Stimulated activated CD4-positive, alpha-beta T cell treated with anti-CD3 and anti-CD28 coated beads, Interleukin-1b, Interleukin-23, amount 100 ng/mL, for 48 hours (primary cell): Measurements from ENCODE around the gene STK26.
"Not testable (repeated sequence)": the region's sequence is repeated elsewhere in the genome, so short reads cannot be mapped to it uniquely, and the experiment has no call there.

Experiments used
- DNase-seq: peaks from one replicate; pipeline ENCODE4 v3.0.0-alpha.2; 2020

STK26 gene

DNA sequence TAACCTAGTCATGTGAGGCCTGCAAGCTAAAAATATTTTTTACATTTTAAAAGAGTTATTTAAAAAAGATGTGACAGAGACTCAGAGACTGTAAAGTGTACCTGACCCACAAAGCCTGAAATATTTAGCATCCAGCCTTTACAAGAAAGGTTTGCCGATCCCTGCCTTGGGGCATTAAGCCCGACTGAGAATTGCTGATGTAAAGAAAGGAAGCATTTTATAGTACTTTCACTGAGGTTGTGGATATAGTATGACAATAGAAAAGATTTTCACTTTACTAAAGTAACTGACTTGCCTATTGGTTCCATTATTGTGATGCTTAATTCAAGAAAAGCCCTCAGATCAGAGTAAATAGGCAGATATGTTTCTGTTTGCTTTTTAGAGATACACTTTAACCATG is 17.0 kb downstream of the STK26 start:
- no peak for DNase-seq

DNA sequence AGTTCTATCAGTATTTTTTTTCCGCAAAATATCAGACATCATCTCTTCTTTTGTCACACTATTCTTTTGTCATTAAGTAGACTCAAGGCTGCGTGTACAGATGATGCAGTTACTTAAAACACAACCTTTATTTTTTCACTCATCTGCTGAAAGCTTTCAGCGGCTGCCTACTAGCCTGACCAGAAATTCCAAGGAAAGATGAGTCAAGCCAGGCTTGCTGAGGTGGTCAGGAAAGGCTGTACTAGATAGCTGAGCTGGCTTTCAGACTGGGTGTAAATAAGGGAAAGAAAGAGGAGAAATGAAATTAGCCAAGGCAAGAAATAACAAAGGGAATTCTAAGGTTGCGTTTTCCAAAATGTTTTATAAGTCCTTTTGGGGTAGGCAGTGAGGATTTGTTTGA is 17.9 kb downstream of the STK26 start:
- DNase-seq: no peak

DNA sequence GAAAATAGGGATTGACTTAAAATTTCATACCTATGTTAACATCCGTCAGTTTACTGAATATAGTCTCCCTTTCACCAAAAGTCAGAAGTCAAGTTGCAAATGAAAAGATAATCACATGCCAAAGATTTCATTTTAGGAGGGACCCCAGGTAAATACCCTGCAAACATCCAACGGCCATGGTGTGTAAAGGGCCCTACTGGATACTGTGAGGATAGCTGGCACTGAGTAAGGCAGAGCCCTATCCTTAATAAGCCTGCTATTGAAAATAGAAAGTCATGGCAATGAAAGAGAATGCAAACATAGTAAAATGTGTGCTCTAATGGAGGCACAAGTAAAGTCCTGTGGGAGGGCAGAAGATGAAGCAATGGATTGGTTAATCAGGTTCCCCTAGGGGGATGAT is 20.9 kb downstream of the STK26 start:
- DNase-seq: no peak

DNA sequence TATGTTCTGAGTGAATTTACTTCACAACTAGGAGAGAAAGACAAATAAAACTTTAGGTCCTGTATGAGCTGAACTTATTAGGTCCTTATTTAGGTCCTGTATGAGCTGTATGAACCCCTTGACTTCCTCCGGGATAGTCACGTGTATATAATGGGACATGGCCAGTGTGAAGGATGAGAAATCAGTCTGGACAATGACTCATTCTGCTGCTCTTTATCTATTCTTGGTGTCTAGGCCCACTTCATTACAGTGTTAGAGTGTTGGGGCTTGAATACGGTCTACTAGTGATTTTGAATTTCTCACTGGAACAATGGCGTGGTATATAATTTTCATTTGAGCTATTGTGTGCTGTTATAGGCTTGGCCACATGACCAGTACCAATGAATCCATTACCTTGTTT is 21.9 kb downstream of the STK26 start:
- DNase-seq: no peak

DNA sequence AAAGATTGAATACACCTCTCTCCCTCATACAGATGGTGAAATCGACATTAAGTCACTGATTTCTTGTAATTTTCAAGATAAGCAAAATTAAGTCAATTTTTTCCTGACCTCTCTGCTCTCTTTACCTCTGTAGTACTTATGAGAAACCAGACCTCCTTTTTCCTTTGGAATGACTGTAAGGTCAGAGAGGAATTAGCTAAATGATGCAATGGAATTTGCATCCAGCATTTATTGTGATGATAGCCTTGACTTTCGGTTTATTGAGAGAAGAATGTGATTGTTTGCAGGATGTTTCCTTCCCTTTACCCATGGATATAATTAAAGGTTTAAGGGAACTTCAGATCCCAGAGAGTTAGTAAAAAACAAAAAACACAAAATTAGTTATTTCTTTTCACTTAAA is 22.4 kb downstream of the STK26 start:
- no peak for DNase-seq

DNA sequence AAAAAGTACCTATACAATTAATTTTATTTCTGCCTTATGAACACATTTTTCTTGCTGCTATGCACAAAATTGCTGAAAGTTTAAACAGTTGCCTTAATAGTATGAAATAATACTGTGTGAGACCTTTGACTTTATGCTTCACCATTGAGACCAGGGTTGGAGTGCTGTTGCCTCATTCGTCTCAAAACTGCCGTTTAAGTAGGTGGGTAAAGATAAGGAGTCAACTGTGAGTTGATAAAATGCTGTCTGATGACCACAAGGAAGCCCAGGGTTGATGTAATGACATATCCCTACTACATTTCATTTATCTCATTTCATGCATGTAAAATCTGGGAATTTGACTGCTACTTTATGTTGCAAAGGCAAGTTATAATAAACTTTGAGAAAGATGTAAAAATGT is 23.4 kb downstream of the STK26 start:
- DNase-seq: no peak

DNA sequence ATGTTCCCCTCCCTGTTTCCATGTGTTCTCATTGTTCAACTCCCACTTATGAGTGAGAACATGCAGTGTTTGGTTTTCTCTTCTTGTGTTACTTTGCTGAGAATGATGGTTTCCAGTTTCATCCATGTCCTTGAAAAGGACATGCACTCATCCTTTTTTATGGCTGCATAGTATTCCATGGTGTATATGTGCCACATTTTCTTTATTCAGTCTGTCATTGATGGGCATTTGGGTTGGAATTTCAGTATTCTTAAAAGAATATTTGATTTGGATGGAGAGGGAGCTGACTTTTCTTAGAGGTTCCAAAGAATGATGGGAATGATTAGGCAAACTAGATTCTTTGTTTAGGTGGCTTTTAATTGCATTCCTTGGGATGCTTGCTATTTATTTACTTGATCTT is 28.7 kb downstream of the STK26 start:
- DNase-seq: not testable (repeated sequence)

DNA sequence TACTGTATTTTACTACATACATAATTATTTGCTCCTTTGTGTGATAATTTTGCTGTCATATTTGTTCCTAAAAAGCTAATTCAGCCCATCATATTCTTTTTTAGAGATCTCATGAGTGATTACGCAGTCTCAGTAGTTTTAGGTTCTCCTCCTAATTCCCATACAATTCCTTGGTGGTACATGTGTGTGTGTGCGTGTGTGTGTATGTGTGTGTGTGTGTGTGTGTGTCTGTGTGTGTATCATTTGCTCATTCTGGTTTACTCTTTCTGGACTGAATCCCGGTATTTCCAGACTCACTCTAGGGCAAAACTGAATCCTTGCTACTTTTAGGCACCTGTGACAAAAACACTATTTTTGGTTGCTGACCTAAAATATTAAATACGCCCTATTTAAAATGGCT is 34.9 kb downstream of the STK26 start:
- no peak for DNase-seq

DNA sequence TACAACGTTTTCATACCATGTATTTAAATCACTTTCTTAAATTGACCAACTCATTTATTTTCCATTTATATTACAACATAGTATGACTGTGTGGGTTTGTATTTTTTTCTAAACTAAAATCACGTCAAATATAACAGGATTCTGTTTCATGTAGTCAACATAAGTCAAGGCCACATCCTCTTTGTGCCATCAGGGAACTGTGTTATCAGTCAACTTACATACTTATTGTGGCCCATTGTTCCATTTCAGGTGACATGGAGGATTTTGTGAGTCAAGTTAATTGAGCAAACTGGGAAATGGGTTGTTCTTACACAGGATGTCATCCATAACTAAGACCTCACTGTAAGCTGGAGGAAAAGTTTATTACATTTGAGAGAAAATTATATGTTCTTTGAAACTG is 35.9 kb downstream of the STK26 start:
- DNase-seq: no peak

DNA sequence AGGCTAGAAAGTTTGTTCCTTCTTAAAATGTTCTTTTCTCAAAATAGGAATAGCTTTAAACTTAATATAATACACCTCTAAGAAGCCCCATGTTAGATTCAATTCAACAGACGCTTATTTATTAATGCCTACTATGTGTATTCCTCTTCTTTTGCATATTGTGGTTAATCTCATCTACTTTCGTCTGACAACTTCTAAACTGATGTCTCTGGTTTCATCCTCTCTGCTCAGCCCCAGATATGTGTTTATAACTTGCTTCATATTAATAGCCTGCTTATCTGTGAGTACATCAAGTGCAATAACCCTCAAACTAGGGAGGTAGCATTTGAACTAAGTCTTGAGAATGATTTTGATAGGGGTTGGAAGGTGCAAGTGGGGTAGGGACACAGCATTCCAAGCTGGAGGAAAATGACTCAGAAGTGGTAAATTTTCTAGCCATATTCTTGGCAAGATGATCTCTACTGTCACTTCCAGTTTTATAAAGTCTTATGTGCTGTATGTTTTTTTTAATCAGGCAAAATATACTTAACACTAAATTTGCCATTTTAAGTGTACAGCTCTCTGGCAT is 37.0 kb downstream of the STK26 start:
- DNase-seq: no peak

DNA sequence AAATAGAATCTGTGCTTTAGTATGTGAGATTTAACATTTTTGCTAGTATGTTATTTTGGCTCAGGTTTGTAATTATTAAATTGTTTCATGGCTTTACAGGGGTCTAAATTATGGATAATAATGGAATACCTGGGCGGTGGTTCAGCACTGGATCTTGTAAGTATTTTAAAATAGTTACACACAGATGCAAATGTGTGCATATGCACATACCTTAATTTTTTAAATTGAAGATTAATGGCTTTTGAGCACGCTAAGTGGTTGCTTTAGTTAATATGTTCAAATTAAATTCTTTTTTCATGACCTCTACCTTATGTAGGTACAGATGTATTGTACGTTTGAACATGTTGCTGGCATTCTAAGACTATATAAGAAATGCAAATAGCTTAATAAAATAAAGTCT is 40.2 kb downstream of the STK26 start:
- no peak for DNase-seq

DNA sequence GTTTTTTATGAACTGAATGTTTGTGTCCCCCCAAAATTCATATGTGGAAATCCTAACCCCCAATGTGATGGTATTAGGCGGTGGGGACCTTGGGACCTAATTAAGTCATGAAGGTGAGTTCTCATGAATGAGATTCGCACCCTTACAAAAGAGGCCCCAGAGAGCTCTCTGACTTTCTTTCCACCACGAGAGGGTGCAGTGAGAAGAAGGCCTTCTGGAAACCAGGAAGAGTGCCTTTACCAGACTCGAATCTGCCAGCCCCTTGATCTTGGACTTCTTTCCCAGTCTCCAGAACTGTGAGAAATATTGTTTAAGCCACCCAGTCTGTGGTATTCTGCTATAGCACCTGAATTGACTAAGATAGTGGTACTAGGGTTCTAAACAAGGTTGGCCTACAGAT is 40.8 kb downstream of the STK26 start:
- no peak for DNase-seq

DNA sequence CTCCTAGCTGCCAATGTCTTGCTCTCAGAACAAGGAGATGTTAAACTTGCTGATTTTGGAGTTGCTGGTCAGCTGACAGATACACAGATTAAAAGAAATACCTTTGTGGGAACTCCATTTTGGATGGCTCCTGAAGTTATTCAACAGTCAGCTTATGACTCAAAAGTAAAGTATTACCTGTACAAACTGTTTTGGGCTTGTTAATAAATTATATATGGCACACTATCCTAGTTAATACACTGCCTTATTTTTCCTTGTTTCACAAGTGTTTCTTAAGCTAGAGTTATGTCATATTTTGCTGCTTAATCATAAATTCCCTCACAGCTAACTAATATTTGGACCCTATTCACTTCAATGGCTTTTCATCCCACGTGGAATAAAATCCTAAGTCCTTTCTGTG is 45.3 kb downstream of the STK26 start:
- no peak for DNase-seq

DNA sequence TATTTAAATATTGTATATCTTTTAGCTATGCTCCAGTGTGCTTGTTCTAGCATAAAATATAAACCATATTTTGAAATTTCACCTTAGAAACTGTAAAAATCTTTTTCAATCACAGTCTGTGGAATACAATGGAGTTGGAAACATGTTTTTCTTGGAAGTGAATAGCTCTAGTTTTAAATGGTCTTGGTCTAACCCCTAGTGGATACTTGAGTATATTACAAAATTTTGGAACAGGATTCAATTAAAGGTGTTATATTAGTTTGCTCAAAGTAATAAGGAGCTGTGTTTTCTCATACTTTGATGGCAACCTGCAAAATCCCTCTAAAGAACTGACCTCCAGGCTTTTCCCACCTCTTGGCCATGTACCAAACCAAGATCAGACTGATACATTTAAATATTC is 48.2 kb downstream of the STK26 start:
- DNase-seq: no peak

DNA sequence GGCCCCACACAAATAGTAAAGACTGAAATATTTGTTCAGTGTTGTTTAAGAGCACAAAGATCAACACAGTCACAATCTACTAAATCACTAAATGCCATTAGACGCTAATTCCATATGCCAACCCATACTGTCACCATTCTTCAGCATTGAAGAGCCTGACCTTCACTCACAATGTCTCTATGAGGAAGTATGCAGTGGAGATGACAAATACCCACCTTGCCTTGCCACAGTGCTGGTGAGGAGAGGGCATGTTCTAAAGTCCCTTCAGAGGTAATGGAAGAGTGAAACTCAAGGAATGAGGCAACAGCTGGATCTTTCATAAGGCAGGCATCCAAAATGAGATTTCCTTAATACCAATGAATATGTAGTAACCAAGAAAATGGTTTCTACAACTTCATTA is 54.3 kb downstream of the STK26 start:
- DNase-seq: no peak

DNA sequence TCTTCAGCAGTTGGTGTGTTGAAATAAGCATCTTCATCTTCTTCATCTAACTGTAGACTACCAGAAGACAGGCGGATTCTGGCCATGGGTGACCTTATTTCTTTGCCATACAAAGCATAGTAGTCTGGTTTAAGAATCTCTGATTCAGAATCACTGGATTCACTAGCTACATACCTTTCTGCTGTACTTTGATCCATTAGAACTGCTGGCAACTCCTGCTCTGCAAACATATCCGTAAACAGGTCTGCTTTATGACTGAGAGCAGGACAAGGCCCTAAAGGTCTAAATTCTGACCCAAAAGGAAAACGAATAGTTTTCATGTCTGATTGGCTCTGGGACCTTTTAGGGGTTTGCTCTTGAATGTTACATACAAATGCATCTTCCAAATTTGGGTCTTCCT is 54.8 kb downstream of the STK26 start:
- DNase-seq: no peak

DNA sequence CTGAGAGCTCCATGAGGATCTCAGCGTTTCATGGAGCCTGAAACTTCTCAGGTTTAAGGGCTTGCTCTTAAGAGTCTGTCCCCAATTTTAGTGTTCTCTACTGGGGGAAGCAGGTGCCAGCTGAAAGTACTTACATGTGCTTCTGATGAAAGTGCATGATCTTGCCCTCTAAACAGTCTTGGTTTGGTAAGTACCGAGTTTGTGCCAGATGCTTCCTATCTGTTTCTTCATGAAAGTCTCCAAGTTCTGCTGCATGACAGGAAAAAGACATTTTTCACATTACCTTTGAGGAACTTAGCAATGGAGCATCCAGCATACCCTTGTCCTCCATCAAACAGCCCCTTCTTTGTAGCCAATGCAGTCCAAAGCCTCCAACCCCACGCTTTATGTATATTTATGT is 62.7 kb downstream of the STK26 start:
- no peak for DNase-seq

DNA sequence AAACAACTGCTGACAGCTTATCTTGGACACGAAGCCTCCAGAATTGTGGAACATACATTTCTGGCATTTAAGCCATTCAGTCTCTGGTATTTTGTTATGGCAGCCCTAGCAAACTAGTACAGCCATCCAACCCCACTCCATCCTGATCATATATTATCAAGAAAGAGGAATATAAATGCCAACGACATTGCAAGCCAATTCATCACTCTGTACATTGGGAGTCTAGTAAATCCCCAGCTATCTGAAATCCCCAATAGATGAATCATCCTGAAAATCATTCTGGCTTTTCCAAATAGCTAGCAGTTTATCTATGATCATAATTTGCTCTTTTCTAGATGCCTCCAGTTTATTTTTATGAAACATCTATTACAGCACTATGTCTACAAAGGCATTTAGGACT is 63.6 kb downstream of the STK26 start:
- DNase-seq: no peak

DNA sequence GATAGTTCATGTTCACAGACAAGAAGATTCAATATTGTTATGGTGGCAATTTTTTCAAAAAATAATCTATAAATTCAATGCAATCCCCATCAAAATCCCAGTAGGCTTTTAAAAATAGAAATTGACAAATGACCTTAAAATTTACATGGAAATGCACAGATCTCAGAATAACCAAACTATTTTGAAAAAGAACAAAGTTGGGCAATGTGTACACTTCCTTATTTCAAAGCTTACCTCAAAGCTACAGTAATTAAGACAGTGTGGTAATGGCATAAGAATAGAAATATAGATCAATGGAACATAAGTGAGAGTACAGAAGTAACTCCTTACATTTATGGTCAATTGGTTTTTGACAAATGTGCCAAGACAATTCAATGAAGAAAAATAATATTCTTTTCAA is 65.8 kb downstream of the STK26 start:
- no peak for DNase-seq

DNA sequence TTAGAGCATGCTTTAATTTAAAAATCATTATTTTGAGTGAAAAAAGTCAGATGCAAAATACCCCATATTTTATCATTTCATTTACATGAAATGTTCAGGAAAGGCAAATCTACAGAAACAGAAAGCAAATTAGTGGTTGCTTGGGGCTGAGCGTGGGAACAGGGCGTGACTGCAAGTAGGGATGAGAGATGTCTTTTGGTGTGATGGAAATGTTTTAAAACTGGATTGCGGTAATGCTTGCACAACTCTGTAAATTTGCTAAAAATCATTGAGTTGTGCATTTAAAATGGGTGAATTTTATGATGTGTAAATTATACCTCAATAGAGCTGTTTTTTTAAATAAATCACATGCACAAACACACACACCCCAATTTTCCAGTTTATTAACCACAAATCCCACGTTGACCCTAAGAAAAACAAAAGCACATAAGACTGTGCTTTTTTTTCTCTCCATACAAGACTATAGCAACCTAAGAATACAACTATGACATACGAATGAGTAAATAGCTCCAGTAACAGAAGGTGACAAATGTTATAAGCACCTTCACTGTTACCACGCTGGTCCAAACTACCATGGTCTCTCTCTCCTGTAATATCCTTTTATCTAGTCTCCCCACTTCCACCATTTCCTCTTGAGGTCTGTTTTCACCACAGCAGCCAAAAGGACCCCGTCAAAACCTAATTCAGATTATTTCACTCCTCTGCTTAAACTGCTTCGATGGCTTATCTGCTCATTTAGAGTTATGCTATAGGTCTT is 67.5 kb downstream of the STK26 start:
- DNase-seq: no peak

DNA sequence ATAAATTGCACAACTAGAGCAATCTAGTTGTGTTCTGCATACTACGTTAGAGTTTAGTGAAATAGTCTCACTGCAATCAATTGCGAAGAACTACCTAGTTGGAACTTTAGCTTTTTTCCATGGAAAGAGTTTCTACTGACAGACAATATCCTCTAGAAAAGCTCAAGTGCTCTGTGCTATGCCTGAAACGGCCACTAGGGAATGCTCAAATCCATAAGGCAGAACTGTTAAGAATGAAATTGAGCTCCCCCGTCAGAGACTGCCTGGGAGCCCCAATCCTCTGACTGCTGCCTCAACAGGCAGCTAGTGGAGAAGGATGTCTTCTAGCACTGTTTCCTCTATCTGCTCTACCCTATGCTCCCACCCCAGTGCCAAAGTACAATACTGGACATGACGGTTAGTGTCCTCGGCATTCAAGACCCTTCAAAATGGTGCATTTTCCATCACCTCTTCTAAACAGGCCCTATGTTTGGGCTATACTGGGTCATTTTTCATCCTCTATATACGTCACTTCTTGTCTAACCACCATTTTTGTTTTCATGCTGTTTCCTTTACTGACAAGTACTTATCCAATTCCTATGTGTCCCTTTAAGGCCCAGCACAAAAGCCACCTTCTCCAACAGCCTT is 69.5 kb downstream of the STK26 start:
- DNase-seq: peak; percentile 28

DNA sequence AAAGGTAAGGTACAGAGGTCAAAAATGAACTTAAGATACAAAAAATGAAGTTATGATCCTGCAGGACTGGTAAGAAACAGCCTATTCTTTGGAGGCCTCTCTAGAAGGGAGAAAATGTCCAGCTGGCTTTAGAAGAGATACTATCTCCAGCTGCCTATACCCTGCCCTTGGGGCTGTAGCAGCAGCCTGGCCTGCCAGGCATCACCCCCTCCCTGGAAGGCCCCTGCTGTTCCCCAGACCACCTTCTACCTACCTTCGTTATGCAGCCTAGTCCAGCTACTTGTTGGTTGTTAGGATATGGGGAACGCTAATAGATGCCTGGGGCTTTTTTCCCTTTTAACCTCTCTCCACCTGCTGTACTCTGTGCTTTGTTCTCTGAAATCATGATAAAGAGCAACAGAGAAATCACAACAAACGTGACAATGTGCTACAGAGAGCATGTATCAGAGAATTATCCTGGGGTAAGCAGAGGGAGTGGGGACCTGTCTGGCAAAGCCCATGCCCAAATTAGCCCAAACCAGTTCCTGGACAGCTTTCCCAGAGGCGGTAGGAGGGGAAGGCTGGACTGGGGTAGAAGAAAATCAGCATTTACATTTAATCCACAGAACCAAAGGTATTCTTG is 70.2 kb downstream of the STK26 start:
- DNase-seq: no peak

DNA sequence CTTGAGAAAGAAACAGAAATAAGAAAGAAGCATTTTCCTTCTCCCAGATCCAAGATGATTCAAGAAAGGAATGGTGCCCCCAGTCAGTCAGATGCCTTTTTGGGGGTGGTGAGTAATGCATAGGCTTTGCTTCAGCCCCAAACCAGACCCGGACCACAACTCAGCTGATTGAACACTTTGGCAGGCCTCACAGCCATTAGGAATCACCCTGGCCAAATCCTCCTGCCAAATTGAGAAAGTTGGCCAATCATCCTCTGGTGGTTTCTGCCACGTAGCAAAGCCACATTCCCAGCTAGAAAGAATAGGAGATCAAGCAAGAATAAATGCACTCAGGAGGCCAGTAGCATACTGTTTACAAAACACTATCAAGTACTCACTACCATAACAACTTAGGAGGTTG is 71.1 kb downstream of the STK26 start:
- DNase-seq: no peak

DNA sequence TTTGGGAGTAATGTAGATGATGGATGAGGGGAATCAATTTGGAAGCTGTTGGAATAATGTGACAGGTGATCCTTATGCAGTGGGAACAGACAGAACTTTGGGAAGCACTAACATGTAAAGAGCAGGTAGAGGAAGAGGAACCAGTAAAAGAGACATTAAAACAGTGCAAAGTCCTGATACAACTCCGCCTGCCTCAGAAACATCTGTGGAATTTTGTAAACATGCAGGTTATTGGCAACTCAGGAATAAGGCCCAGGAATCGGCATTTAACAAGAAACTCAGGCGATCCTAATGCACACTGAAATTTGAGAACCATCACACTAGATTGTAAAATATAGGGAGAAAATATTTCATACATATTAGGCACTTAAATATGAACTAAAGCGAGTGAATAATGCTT is 75.6 kb downstream of the STK26 start:
- DNase-seq: not testable (repeated sequence)
